NCI-H526 (cell line): Measurements from ENCODE around the gene RFC1.
"Not testable (repeated sequence)": the region's sequence is repeated elsewhere in the genome, so short reads cannot be mapped to it uniquely, and the experiment has no call there.

ENCODE experiments used
- DNase-seq, 2 experiments: peaks; one replicate each; lab custom pipeline; 2025; lab: John Stamatoyannopoulos, UW

RFC1 gene

GRCh38 chr4:39354254-39354552, 12.0 kb downstream of the RFC1 start:
- DNase-seq: no peak

- DNase-seq: no peak
Measured at GRCh38 chr4:39353478-39354253, 12.5 kb downstream of the RFC1 start.

DNA sequence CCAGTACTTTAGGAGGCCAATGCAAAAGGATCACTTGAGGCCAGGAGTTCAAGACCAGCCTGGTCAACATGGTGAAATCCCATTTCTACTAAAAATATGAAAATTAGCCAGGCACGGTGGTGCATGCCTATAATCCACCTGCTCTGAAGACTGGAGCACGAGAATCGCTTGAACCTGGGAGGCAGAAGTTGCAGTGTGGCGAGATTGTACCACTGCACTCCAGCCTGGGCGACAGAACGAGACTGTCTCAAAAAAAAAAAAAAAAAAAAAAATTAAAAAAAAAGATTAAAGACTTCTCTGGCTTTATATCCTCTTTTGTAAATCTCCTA, 13.0 kb downstream of the RFC1 start:
- DNase-seq: not testable (repeated sequence)

GRCh38 chr4:39349326-39349725, 16.8 kb downstream of the RFC1 start:
- DNase-seq: no peak

GRCh38 chr4:39348371-39349315, 17.5 kb downstream of the RFC1 start:
- no peak for DNase-seq

DNA sequence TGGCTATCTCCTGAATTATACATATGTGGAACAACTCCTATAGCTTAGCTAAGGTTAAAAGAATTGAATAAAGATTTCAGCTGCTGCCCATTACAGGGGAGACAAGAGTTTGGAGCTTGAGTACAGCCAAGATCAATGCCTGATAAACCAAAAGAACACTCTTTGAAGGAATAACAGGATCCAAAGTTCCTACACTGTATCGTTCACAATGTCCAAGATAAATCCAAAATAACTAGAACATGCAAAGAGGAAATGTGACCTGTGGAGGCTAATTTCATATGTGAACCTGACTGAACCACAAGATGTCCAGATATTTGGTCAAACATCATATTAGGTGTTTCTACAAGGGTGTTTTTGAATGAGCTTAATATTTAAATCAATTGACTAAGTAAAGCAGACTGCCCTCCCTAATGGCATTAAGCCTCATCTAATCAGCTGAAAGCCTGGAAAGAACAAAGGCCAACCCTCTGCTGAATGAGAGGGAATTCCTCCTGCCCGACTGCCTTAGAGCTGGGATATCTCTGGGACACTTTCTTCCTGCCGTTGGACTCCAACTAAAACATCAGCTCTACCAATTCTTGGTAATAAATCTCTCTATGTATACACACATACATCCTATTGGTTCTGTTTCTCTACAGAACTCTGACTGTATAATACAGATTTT, 19.2 kb downstream of the RFC1 start:
- no peak for DNase-seq

DNA sequence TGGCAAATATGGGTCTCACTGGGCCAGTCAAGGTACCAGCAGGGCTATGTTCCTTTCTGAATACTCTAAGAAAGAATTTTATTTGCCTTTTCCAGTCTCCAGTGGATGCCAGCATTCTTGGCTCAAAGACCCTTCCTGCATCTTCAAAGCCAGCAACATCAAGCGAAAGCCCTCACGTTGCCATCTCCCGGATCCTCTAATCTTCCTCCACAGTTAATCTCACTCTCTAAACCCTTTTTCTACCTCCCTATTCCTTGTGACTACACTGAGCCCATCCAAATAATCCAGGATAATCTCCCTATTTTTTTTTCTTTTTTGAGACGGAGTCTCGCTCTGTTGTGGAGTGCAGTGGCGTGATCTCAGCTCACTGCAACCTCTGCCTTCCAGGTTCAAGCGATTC, 23.4 kb downstream of the RFC1 start:
- no peak for DNase-seq

DNA sequence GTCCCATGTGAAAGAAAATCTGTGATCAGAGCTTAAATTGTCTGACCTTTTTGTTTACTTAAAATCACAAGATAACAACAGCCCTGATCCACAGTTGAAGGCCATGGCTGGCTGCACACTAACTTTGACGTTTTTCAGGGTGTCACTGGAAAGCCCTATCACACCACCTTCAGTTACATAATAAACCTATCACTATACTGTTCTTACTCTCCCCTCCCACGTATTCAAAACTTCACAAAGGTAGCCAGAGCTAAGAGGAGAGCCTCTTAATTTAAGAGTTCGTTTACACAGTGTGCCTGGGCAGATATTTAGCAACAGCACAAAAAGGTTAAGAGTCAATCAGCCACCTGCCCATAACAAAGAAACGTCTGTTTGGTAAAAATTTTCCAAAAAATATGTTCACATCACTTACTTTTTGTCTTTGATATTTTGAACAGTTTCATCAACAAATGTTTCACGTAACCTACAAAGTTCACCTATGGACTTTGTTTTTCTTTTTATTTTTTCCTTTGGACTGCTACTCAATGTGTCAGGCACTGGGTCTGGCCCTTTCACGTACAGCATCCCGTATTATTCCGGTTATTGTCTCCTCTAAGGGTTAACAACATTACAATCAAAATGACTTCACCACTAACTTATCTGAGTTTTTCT, 25.0 kb downstream of the RFC1 start:
- DNase-seq: no peak

- no peak for DNase-seq
Measured at GRCh38 chr4:39339968-39340367, 26.2 kb downstream of the RFC1 start.

DNA sequence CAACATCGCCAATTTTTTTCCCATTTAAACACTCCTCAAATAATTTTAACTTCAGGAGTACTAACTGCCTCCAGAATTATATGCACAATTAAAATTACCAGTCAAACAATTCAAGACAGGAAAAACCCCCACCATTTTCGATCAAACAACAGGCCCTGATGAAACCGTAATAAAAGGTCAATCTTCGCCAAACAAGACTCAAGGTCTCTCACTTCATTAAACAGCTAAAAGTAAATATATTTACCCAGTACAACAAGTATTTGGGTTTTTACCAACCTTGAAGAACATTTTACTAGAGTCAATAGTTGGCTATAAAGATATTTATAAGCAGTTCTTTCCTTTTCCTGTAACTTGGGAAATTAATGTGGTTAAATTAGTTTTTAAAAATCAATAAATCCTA, 28.3 kb downstream of the RFC1 start:
- DNase-seq: no peak

- no peak for DNase-seq
Measured at GRCh38 chr4:39335566-39335965, 30.6 kb downstream of the RFC1 start.

DNA sequence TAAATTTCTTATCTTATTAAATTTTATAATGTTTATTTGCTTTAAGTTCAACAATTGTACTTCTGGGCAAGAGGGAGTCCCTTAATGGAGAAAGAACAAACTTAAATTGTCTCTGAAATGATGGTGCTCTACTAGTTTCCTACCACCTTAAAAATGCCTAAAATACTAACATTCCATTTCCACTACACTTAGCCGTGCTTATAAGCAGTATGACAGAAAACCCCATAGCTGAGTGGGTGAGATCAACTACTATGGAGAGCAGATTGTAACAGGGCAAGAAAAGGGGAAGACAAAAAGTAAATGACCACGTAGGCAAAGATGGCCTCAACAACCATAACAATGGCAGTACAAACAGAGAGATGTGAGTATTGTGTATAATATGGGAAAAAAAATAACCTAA, 35.0 kb downstream of the RFC1 start:
- DNase-seq: no peak

- DNase-seq: no peak
Measured at GRCh38 chr4:39330353-39330752, 35.8 kb downstream of the RFC1 start.

DNA sequence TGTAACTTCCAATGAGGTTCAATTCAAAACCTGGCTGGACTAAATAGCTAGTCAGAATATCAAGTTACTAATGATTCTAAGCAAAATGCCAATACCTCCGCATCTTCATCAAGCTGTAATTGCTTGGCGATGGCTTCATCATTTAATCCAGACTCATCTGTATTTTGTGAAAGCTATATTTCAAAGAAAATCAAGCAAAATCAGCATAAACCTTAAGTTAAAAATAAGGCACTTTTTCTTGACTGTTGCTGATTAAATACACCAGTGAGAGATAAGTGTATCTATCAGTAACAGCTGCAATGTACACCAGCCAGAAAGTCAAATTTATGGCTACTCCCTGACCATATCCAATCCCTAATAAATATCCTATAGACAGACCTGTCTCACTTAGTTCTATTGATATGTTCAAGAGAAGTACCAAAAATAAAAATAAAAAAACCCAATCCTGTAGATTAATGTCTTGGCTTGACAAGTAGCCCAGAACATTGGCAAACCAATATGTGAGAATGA, 39.6 kb downstream of the RFC1 start:
- no peak for DNase-seq

DNA sequence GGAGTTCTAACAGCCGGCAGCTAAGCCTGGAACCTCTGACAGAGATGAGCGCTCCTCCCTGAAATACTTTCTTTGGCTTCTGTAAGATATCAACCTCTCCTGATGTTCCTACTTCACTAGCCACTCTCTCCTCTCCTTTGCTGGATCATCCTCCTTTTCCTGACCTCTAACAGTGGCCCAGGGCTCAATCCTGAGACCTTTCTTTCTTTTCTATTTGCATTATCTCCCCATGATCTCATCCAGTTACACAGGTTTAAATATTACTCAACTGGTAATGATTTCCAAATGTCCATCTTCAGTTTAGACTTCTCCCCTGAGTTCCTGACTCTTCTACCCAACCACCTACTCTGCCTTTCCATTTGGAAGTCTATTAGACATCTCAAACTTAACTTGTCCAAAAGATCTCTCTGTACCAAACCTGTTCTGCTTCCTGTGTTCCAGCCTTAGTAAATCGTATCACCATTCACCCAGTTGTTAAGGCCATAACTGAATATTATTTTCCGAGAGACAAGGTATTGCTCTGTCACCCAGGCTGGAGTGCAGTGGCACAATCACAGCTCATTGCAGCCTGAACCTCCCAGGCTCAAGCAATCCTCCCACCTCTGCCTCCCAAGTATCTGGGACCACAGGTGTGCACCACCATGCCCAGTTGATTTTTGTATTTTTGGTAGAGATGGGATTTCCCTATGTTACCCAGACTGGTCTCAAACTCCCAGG, 41.1 kb downstream of the RFC1 start:
- DNase-seq: no peak

DNA sequence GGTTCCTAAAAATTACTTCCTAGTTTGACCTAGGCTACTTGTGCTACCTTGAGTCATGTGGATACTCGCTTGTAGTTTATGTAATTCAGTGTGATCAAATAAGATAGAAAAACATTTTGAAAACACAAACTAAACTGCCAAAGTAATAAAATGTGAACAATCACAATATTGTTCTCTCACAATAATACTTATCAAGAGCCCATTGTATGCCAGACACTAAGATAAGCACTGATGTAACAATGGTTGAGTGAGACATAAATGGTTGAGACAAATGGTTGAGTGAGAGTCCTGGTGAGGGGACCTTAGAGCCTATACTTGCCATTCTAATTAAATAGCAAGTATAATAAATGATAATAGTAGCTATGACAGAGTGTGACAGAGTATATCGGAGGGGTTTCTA, 41.7 kb downstream of the RFC1 start:
- DNase-seq: no peak

DNA sequence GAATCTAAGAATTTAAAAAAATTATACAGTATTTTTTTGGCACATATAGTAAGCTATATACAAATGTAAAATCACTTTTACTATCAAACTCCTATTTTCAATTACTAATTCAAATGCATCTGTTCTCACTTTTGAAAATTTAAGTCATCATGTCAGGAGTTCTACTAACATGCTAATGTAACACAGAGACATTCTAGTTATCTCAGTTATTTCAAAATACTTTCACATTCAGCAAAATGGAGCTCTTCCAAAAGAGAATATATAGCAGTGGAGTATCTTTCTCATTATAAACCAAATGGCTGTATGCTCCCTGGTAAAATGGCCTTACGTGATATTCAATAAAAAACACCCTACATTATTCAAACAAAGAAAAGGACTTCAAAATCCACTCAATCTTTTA, 42.3 kb downstream of the RFC1 start:
- no peak for DNase-seq

- no peak for DNase-seq
Measured at GRCh38 chr4:39320381-39321115, 45.6 kb downstream of the RFC1 start.

DNA sequence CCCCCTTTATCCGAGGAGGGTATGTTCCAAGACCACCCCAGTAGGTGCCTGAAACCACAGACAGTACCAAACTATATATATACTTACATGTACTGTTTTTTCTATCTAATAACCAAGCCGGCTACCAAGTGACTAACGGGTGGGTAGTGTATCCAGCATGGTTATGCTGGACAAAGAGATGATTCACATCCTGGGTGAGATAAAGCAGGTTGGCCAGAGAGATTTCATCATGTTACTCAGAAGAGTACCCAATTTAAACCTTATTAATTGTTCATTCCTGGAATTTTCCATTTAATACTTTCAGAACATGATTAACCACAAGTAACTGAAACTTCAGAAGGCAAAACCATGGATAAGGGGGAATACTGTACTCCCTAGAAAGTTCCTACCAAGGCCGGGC, 46.5 kb downstream of the RFC1 start:
- no peak for DNase-seq

GRCh38 chr4:39312816-39313215, 53.3 kb downstream of the RFC1 start:
- no peak for DNase-seq

- DNase-seq: no peak
Measured at GRCh38 chr4:39308611-39309010, 57.6 kb downstream of the RFC1 start.
